Measurements from ENCODE around the gene NXPE1. TPM values are rescaled to one million over a fixed set of nuclear protein-coding genes. Genes with fewer than 3 reads are reported as not detected.

NXPE1 gene
- total RNA-seq, 1 donor from 2014 or later, result not detected

DNA sequence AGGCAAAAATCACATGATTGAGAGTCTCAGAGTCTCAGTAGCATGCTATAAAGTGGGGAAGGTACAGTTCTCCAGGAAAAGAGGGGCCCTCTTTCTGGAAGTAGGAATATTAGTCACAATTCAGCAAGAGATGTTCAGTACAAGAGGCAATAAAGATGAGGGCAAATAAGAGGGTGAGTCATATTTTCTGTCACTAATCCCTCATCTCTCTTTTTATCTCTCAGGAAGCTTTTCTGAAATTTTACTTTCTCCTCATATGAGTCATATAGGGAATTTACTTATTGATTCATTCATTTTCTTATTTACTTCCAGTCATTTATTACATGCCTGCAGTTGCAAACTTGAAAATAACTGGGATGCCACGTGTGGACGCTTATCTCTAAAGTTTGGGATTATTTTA, 3.4 kb upstream of the NXPE1 start:
- DNase-seq (ENCODE audit: extremely low read depth, low read depth, low spot score), result no peak

DNA sequence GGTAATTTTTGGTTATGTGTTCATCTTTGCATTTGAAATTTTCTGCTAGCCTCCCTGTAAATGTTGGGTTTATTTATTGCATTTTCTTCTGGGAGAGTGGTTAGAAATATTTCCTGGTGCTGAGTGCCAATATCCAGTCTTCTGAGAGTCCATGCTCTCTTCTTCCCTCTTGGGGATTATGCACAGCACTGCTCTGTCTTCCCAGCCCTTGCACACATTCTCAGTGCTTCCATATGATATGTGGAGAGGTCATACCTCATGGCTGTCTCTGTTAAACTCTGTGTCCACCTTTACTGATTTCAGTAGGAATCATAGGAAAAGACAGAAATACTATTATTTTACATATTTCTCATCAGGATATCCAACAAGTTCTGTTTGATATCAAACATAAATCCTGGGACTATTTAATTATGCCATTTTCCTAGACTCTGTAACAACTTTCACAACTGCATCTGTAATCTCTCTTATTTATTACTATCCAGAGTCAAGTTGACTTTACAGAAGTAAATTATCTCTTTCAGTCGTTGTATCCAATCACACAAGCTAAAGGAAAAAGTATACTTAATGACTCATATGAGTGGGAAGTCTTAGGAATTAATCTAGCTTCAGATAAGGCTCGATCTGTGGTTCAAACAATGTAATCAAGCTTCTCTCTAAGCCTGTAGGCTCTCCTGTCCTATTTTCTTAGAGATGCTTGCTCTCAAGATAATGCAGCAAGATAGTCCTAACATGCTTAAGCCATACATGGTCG, 2.7 kb upstream of the NXPE1 start:
- DNase-seq (ENCODE audit: extremely low read depth, low read depth, low spot score), result no peak

DNA sequence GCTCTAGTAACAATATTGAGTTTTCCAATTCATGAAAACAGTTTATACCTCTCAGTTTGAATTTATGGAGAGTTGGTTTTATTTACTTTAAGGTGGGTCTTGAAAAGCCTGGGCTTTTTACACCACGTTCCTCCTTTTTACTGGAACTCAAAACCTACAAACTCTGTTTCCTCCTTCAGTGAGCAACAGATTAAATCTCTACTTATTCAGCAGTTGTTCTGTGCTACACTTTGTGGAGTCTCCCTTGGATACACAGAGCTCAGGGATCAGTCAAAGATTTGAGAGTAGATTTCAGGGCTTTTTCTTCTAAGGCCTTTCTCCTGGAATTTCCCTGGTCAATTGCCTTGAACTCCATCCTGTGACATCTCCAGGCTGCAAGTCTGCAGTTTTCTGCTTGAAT, 3.5 kb downstream of the NXPE1 start:
- DNase-seq (ENCODE audit: extremely low read depth, low read depth, low spot score), result no peak

DNA sequence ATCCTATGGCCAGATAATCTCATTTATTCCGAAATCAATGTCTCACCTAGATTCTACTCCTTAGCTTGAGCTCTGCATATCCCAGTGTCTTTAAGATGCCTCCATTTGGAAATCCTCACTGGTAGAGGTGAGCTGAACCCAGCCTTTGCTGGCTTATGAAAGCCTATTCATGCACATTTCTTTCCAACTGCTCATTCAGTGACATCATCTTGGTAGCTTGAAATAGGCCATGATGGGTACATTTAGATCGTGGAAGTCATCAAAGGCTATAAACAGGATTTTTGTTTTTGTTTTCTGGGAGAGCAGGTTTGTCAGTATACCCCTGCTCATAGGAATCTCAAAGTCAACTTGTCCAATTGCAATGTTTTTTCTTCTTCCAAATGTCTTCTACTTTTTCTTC, 6.0 kb downstream of the NXPE1 start:
- DNase-seq (ENCODE audit: extremely low read depth, low read depth, low spot score), result no peak

DNA sequence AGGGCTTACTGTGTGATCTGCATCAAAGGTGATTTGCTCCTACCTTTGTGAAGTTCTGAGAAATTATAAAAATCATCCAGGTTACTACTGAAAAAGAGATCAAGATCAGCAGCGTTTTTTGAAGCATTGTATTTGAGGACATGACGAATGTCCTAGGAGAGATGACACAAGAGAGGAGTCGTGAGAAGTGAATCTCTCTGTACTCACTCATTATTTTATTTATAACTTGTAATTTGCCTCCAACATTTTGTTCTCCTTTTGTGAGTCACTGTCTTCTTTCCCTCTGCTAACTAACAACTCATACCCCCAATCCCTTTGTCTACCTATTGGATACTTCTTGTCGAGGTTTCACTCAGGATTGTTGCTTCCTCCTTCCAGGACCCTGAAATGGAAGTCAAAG, 8.6 kb downstream of the NXPE1 start:
- no peak for DNase-seq (ENCODE audit: extremely low read depth, low read depth, low spot score)

DNA sequence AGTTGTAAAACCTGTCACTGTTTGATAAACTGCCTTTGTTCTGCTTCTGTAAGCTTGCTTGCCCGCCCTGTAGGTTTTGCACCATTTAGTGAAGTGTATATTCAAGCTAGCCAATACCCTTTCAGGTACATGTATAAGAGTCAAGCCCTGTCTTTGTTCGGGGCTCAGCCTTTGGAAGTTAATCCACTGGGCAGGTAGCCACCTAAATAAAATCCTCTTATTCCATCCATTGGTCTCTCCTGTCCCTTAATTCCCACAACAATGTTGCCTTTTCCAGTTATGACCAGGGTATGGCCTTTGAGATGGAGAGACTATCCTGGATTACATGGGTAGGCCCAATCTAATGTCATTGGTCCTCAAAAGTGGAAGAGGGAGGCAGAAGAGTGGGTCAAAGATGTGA, 34.0 kb downstream of the NXPE1 start:
- DNase-seq (ENCODE audit: extremely low read depth, low read depth, low spot score), result no peak

DNA sequence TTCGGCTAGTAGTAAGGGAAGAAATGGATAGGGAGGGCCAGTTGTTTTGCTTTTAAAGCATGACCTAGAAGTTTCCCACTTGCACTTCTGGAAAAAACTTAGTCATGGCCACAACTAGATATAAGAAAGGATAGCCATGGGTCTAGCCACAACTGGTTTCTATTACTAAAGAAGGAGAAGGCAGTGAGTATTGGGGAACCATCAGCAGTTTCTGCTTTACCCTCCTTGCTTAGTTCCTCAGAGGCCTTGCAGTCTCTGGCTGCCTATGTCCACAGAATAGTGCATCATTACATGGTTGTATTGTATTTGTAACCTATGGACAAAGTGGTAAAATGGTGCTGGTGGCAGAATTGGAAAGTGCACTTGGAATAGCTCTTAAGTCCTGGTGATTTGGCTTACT, 35.6 kb downstream of the NXPE1 start:
- DNase-seq (ENCODE audit: extremely low read depth, low read depth, low spot score), result no peak

DNA sequence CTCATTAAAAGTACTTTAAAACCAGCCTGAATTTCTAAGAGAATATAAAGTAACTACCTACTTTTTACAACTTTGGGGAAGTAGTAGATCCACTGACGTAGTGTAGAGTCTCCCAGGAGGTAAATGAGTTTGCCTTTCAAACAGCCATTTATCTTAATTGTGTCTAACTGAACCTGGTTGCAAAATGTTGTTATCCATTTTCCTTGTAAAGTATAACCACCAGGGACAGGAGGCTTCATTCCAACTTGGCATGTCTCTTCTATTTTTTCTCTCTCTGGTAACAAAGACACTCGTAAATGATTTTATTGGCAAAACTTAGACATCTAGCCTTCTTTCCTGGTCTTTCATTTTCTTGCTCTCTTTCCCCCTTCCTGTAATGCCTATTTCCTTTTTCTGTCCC, 36.9 kb downstream of the NXPE1 start:
- no peak for DNase-seq (ENCODE audit: extremely low read depth, low read depth, low spot score)

DNA sequence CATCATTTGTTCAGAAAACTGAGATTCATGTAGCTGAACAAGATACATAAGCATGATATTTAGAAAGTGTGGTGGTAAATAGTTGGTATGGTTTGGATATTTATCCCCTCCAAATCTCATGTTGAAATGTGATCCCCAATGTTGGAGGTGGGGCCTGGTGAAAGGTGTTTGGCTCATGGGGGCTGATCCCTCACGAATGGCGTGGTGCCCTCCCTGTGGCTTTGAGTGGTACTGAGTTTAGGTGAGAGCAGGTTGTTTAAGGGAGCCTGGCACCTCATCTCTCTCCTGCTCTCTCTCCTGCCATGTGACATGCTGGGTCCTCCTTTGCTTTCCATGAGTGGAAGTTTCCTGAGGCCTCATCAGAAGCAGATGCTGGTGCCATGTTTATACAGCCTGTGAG, 48.1 kb downstream of the NXPE1 start:
- no peak for DNase-seq (ENCODE audit: extremely low read depth, low read depth, low spot score)

DNA sequence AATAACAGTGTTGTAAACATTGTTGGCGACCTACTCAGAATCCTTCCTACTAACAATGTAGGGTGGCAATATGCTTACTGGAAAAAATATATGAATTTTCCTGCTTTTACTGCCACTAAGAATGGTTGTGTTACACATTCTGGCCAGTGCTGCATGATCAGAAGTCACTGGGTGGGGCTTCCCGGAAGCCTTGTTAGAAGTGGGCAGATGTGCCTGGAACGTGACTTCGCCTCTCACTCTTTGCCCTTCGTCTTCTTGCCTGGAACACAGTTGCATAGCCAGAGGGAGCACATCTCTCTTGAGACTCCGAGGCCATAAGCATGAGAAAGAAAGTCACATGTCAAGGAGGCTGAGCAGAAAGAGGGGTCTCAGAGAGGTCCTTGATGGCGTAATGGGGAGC, 48.6 kb downstream of the NXPE1 start:
- DNase-seq (ENCODE audit: extremely low read depth, low read depth, low spot score), result no peak

DNA sequence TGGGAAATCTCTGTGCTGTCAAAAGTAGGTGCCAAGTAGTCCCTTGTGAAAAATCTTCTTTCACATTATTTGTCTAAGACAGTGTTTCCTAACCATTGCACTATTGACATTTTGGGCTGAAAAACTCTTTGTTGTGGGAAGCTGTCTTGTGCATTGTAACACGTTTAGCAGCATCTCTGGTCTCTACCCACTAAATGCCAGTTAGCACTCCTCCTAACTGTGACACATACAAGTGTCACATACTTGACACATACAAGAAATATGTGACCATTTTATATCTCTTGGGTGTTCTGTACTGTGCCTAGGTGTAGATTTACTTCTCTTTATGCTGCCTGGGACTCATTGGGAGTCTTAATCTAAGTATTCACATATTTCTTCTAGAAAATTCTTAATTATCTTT, 57.8 kb downstream of the NXPE1 start:
- no peak for DNase-seq (ENCODE audit: extremely low read depth, low read depth, low spot score)

DNA sequence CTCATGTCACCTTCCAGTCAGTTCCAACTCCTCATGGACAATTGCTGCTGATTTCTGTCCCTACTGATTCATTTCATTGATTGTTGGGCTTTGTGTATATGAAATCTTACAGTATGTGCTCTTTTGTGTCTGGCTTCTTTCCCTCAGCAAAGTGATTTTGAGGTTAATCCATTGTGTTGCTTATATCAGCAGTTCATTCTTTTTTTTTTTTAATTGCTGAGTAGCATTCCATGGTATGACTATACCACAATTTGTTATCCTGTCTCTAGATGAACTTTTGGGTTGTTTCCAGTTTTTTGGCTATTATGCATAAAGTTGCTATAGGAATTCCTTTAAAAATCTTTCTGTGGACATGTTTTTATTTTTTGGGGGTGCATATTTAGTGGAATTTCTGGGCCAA, 59.9 kb downstream of the NXPE1 start:
- DNase-seq (ENCODE audit: extremely low read depth, low read depth, low spot score), result no peak

DNA sequence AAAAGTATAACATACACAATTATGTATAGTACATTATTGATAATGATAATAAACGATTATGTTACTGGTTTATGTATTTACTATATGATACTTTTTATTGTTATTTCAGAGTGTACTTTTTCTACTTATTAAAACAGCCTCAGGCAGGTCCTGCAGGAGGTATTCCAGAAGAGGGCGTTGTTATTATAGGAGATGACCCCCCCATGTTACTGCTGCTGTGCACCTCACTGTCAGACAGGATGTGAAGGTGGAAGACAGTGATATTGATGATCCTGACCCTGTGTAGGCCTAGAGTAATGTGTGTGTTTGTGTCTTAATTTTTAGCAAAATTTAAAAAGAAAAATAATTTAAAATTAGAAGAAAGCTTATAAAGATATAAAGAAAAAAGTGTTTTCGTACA, 62.8 kb downstream of the NXPE1 start:
- DNase-seq (ENCODE audit: extremely low read depth, low read depth, low spot score), result no peak

DNA sequence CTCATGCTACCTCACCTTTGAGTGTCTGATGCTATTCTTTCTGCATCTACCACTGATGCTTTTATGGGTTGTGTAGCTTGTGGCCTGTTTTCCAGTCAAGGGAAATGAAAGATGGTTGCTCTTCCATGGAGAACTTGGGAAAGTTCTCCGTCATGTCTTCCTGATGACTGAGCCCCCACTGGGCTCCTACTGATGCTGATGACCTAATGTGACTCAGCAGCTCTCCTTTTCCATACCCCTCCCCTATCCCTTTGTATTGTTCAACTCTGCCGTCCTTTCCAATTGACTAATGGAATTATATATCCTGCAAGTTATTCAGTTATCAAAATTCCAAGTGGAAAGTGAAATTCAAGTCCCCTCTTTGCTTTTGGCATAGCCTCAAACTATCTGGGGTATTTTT, 75.8 kb downstream of the NXPE1 start:
- DNase-seq (ENCODE audit: extremely low read depth, low read depth, low spot score), result no peak

DNA sequence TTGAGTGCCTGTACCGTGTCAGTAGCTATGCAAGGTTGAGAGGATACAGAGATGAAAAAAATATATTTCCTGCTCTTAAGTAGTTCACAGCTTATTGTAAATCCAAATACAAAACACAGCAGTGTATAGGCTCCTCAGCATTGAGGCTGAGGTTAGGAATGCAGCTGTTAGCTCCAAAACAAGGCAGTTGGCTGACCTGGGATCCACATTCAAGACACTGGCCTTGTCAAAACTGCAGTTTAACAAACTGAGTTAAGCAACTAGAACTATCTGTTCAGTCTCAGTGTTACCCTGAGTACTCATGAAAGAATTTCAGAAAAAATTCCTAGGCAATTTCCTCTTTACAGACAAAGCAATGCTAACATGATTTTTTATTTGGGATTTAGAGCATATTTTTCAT, 77.6 kb downstream of the NXPE1 start:
- DNase-seq (ENCODE audit: extremely low read depth, low read depth, low spot score), result no peak

DNA sequence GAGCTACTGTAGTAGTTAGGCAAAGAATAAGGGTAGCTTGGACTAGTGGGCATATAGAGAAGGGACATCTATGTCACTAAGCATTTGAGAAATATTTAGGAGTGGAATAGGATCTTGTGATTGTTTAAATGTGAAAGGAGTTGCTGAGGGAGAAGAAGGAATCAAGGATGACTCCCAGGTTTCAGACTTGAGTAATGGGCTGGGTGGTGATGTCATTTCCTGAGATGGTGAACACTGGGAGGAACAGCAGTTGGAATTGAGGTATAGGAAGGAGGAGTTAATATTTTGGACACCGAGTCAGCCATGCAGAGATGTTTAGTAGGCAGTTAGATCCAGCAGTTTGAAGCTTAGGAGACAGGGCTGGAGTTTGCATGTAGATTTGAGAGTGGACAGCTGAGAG, 80.3 kb downstream of the NXPE1 start:
- no peak for DNase-seq (ENCODE audit: extremely low read depth, low read depth, low spot score)

DNA sequence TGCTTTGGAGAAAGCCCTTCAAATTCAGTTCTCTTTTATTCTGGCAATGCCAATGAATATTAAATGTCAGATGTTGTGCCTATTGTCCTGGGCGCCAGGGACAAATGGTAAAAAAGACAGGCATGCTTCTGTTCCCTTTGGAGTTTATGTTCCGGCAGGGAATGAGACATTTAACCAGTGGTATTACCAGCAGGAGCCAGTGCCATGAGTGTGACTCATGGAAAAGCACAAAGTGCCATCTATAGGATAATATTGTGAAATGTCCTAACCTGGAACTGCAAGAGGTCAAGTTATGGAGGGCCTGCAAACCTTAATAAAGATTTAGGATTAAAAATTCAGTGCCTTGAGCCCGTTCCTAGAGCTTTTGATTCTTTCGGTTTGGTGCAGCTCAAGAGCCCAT, 80.9 kb downstream of the NXPE1 start:
- DNase-seq (ENCODE audit: extremely low read depth, low read depth, low spot score), result no peak

DNA sequence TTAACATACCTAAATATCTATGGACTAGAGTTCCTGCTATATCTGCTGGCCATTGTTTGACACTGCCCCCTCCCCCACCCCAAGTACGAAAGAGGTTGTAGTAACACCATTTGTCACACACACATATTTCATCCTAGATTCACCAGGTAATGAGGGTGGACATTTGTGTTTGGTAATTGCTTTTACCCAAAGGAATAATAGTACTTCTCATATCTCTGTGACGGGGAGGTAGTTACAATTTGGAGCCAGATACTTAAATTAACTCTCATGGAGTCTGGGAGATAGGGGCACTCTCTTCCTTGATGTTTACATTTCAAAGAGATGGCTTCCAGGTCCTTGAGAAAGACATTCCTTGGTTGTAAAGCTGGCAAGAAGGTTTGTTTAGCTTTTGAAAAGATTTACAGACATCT, 81.7 kb downstream of the NXPE1 start:
- no peak for DNase-seq (ENCODE audit: extremely low read depth, low read depth, low spot score)

DNA sequence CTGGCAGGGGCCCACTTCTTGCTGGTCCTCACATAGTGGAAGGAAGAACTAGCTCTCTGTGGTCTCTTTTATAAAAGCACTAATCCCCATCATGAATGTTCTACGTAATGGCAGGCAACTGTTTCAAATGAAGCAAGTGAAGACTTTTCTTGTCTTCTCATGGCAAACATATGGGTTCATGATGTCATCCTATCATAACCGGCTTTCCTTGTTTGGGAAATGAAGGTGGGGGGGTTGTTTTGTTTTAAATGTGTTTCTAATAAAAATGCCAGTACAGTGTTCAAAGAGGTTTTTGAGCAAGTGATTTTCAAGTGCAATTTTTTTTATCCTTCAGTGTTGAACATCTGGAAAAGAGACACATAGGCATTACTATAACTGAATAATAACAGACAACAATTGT, 87.0 kb downstream of the NXPE1 start:
- no peak for DNase-seq (ENCODE audit: extremely low read depth, low read depth, low spot score)

All from glomerular endothelial cell (primary cell).